AG09309 (cell line): ENCODE results near the gene AMN.
"Not testable (repeated sequence)": the region's sequence is repeated elsewhere in the genome, so short reads cannot be mapped to it uniquely, and the experiment has no call there.

Experiments used
- DNase-seq: peaks from one replicate; pipeline ENCODE4 v3.0.0-alpha.2; 2010; ENCODE audit warnings: low read depth
- H3K4me3 ChIP-seq: 2 replicates; pipeline ENCODE4 v1.5.1; 2011; ENCODE audit warnings: mild to moderate bottlenecking, low read depth, low read length, moderate library complexity; ENCODE audit not compliant: control insufficient read depth
- TF ChIP-seq, protein P1 (sequence below): IDR thresholded peaks from 2 replicates; pipeline ENCODE4 v1.5.1; 2011; ENCODE audit warnings: mild to moderate bottlenecking, low read depth, low read length, inconsistent platforms; ENCODE audit not compliant: insufficient read depth, control insufficient read depth; ENCODE audit errors: missing control alignments

Gene AMN

GRCh38 chr14:102924632-102925588 is 2.4 kb downstream of the AMN start:
- no peak for DNase-seq
- H3K4me3 ChIP-seq, result no peak overlapping the region
- TF ChIP-seq, protein P1, sequence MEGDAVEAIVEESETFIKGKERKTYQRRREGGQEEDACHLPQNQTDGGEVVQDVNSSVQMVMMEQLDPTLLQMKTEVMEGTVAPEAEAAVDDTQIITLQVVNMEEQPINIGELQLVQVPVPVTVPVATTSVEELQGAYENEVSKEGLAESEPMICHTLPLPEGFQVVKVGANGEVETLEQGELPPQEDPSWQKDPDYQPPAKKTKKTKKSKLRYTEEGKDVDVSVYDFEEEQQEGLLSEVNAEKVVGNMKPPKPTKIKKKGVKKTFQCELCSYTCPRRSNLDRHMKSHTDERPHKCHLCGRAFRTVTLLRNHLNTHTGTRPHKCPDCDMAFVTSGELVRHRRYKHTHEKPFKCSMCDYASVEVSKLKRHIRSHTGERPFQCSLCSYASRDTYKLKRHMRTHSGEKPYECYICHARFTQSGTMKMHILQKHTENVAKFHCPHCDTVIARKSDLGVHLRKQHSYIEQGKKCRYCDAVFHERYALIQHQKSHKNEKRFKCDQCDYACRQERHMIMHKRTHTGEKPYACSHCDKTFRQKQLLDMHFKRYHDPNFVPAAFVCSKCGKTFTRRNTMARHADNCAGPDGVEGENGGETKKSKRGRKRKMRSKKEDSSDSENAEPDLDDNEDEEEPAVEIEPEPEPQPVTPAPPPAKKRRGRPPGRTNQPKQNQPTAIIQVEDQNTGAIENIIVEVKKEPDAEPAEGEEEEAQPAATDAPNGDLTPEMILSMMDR, result no peak

- TF ChIP-seq, protein P1, result no peak
- H3K4me3 ChIP-seq, result no peak overlapping the region
- no peak for DNase-seq
These were observed 3.2 kb downstream of the AMN start for GRCh38 chr14:102925646-102926045.

- TF ChIP-seq, protein P1, result no peak
- no peak overlapping the region for H3K4me3 ChIP-seq
- no peak for DNase-seq
These were observed 3.6 kb downstream of the AMN start for GRCh38 chr14:102926104-102926503.

DNA sequence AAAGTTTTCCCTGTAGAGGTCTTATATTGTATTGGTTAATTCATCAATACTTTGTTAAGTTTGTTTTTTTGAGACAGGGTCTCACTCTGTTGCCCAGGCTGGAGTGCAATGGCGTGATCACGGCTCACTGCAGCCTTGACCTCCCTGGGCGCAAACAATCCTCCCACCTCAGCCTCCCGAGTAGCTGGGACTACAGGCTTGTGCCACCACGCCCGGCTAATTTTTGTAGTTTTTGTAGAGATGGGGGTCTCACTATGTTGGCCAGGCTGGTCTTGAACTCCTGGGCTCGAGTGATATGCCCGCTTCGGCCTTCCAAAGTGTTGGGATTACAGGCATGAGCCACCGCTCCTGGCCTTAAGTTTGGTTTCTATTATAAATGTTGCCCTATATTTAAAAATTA is 4.4 kb downstream of the AMN start:
- not testable (repeated sequence) for H3K4me3 ChIP-seq

DNA sequence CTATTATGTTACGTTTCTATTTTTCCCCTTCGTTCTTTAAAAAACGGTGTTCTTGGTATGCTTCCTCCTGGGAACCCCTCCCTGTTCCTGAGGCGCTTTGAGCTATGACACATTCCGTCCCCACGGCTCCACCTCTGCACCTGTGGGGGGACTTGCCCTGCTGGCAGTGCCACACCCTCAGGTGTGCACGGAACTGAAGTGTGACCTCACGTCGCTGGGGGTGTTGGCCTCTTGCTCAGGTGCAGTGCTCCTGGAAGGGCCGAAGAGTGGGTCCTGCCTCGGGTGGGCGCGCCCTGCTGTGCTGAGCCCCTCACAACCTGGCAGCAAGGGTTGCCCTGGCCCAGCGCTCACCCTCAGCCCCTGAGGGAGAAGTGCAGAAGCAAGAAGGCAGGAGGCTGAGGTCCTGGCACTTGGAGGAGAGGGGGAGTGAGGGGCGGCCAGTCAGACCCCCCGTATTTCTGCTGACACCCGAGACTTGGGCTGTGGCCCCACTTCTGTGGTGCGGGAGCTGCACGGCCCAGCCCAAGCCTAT is 4.9 kb downstream of the AMN start:
- H3K4me3 ChIP-seq, result no peak overlapping the region
- TF ChIP-seq, protein P1, result no peak
- no peak for DNase-seq

More for the DNA sequence above, 4.4 kb downstream of the AMN start:
- not testable (repeated sequence) for DNase-seq

DNA sequence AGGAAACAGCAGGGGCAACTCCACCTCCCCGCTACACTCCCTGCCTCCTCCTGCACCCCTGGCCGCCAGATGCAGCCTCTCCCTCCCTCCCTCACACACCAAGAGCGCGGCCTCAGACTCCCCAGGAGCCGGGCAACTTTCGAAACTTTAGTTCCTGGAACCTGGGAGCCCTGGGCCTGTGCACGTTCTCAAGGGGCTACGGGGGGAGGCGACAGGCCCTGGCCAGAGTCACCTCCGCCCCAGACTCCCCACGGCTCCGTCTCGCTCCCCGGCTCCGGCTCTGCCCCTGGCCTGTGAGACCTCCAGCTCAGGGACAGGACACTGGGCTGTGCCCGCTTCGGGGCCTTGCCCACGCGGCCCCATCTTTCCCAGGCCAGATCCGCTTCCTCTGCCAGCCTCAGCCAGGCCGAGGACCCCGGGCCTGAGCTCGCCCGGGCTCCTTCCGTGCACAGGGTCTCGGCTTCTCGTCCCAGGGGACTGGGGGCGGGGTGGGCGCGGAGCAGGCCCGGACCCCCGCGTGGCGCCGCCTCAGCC is 5.5 kb downstream of the AMN start:
- DNase-seq, result no peak
- TF ChIP-seq, protein P1, result no peak

More for the DNA sequence above, 5.5 kb downstream of the AMN start:
- no peak overlapping the region for H3K4me3 ChIP-seq
